Measurements from ENCODE around the gene GLDN.

Gene GLDN

DNA sequence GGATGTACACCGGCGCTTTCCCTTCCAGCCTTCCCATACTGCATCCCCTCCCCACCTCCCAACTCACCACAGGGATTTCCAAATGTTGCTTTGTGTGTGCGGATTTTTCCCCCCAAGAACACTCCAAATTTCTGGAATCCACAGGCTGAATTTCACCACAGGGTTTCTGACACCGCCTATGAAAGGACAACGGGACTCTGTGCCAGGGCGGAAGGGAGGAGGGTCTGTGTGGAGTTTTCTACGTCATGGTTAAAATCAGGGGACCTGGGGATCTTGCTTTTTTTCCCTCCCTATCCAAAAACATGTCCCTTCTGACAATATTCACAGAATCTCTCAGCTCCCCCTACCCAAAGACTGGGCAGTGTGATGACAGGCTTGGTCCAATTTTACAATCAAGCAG, 17.7 kb upstream of the GLDN start:
- no peak for FAIRE-seq

DNA sequence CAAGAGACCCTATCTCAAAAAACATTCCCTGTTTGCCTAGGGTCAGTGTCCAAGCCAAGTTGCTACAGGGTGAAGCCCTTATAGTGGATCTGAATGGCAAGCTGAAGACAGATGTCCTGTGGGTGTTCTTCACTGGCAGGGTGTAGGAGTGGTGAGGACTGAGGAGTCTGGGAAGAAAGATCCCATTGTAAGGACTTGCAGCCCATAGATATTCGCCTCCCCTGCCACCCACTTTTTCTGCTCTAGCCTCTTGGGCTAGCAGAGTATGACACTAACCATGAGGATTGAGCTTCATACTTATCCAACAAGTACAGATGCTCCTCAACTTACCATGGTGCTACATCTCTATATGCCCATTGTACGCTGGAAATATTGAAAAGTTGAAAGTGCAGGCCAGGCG, 16.3 kb upstream of the GLDN start:
- FAIRE-seq, result no peak

DNA sequence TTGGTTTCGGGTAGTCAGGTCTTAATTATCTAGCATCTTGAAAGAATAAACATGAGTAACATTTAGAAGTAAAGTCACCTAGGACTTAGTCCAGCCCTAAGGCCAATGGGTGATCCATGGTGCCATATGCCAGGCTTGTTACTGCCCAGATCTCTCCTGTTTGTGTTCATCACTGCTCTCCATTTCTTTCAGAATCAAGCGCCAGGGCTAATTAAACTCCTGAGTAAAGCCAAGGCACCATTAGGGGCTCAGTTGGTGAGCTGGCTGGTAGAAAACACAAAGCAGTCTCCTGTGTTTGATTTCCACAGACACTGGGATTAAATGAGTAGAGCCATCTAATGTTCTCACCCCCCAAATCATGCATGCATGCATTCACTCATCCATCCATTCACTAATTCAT, 14.4 kb upstream of the GLDN start:
- FAIRE-seq, result no peak

DNA sequence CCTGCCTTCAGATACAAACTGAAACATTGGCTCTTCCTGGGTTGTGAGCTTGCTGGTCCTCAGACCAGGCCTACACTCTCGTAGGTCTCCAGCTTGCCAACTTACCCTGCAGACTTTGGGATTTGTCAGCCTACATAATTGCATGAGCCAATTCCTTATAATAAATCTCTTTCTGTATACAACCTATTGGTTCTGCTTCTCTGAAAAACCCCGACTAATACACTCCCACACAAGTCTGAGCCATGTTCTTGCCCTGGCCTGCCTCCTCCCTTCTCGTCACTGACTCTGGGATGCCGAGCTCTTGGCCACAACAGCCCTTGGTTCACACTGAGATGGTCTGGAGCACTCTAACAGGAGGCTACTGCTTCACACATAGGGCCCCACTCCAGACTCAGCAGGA, 12.5 kb upstream of the GLDN start:
- no peak for FAIRE-seq

DNA sequence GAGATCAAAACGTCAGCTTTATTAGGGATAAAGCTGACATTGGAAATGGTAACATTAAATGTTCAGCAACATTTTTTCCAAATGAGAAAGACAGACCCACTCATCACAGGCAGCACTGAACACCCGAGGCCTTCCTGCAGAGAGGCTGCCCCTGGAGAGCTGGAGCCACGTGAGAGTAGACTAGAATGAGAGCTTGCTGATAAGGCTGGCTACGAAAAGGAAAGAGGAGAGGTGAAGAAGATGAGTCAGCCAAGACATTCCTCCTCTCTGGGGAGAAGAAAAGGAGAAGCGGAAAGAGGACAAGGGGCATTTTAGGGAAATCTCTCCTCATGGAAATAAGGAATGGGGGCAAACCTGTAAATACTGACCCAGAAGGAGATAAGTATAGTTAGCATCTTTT, 10.3 kb upstream of the GLDN start:
- no peak for FAIRE-seq

DNA sequence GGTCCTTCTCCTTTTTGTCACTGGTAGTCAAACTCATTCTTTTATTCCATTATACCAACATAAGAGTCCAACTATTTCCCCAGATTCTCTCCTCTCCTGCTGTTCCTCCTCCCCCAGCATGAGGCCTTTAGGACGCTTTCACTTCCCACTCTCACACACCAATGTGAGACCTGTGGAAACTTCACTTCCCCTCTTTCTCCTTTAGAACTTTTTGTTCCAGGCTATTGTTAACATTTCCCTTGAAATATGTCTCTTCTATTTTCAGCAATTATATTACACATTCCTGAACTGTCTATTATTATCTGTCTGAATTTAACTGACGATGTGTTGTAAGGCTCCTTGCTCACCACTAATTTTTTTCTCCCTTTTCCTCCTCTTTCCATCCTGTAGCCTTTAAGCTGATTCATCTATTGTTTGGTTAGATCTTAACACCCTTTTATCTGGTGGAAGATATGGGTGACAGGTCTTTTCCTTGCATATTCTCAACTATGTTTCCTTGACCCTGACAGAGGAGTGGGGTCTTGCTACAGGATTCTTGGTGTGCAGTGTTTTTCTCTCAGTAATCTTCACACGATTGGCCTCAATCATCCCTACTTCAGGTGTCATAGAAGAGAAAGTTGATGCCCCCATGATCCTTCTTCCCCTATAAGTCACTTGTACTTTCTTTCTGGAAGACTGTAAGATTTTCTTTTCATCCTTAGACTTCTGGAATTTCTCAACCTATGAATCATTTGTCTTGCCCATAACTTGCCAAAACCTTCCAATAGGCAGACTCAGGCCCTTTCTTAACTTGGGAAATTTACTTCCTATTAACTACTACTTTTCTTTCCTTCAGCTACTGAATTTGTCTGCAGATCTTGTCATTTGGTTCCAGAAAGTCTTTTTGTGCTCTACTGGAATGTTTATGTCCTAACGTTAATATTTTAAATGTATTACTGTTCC, 9.0 kb upstream of the GLDN start:
- FAIRE-seq, result no peak

DNA sequence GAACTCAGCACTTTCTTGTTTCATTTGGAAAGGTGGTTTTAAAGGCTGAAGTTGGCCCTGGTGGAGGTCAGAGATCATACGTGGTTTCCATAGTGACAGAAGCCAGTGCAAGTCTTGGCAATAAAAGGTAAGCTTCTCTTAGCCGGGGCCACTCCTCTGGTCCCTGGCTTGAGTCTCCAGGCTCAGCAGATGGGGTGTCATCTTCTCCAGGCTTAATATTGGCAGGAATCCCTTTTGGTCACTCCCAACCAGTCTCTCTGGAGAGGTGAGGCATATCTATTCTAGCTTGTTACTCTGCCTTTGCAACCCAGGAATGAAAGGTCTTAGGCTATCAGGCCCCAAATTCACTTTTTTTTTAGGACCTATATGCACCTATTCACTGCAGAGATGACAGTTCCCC, 7.9 kb upstream of the GLDN start:
- FAIRE-seq, result no peak

DNA sequence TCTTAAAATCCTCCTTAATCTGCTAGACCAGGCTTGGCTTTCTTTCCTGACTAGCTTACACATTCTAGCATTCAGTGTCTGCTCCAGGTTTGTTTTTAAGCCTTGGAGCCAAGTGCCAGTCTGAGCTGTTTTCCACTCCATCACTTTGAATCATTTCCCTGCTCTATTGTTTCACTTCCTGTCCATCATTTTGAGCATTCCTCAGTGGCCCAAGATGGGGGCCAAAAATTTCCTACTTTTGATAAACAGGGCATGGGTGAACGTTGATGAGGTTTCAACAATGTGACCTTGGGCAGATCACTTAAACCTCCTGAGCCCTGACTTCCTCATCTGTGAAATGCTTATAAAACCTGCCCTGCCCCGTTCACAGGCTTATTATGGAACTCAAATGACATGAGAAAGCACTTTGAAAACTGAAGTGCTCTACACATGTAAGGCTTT, 7.4 kb upstream of the GLDN start:
- no peak for FAIRE-seq

DNA sequence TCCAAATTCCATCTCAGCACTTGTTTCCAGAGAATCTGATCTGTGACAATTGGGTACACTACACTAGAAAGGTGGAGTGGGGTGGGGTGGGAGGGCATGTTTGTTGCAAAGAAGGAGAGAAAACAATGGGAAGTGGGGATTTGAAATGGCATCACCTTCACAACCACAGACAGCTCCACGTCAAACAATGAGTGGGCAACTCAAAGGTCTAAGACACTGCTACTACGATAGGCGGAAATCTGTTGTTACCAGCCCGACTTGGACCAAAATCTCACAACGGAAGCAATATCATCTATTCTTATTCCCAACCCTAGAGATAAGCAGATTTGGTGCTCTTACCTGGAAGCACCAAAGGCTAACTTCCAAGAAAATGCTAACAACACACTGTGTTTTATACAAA, 6.4 kb upstream of the GLDN start:
- FAIRE-seq, result no peak

DNA sequence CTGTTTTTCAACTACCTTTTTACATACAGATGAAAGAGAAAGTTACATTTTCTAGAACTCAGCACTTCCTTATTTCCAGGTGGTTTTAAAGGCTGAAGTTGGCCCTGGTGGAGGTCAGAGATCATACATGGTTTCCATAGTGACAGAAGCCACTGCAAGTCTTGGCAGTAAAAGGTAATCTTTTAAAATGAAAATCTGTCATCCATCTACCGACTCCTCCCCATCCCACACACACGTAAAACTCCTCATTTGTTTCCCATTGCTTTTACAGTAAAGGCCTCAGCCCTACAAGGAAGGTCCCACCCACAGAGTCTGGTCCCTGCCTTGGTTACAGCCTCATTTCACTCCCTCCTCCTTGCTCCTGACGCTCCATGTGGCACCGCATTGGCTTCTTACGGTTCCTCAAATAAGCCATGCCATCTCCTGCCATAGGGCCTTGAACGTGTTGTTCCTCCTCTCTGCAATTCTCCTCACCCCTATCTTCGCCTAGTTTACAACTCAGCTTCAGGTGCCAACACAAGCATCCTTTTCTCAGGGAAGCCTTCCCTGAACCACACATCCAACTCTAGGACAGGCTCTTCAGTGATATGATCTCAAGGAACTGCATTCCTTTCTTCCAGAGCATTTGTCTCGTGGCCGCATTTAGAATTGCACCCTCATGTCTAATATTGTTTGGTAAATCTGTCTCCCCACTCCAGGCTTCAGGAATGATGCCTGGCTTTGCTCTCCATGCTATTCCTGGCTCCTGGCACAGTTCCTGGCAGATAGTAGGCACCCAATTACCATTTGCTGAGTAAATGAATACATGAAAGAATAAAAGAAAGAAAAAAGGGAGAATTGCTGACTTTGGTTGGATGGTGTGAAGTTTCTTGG, 5.7 kb upstream of the GLDN start:
- no peak for FAIRE-seq

DNA sequence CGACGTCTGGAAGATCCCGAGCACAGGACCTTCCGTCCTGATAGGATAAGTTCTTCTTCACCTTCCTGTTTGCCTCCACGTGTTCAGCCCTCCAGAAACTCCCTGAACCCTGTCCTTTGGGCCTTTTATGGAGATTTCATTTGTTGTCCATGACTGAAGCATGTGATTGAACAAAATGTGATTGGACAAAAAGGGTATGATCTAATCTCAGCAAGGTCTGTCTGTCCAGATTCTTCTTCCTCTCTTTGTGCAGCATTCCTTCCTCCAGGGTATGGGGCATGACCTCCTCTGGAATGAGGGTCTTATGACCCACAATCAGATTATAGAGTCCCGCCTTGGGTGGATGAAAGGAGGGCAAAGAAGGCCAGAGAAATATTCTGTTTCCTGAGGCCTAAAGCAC, 3.0 kb upstream of the GLDN start, which contains the start of gene CYP19A1:
CYP19A1 (minus strand) TSS at position 101 of the 400 bp plus-strand sequence. CDS start 95,684 bp downstream, outside the sequence.
- FAIRE-seq, result no peak

DNA sequence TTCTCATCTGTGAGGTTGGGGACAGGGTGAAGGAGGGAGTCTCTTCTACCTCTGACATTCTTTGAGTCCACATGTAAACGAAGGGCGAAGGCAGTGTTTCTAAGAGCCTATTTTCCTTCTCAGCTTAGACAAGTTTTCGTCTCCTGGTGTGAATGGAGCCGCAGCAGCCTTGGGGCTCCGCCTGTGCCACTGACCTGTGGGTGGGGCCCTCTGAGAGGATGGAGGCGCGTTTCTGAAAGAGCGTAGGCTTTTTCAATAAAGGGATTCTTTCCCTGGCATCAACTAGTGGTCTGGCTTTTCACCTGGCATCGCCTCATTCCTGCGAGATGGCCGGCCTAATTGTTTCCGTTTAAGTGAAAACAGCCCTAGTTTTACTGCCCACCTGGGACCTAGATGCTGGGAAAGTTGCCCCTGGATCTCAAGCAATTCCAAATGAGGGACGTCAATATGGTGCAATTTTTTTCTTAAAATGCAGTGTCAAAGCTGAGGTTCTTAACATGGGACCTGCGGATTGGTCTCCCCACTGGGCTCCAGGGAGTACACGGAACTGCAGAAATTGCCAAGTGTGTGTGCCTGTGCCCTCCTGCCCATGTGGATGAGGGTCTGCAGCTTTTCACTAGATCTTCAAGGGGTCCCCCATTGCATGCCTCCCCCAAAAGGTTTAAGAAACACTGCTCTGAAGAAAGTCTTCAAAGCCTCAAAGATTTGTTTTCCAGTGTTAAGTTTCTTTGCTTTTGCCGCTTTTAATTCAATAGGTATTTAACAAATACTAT, 958 bp downstream of the GLDN start:
- FAIRE-seq, result no peak

DNA sequence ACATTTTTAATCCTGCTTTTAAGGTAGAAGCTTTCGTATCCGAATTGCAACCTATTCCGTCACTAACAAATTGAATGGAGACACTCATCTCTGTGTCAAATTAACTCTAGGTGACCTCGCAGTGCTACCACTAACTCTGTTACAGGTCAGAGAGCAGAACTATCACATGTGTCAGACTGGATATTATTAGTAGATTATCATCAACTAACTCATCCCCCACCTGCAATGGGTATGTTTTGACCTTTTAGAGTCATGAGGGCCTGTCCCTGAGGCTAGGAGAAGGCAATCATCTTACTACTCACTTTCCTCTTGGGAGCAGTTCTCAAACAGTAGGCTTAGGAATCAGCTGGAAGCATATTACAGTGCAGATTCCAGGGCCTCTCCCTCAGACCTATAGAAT, 2.0 kb downstream of the GLDN start:
- FAIRE-seq, result no peak

DNA sequence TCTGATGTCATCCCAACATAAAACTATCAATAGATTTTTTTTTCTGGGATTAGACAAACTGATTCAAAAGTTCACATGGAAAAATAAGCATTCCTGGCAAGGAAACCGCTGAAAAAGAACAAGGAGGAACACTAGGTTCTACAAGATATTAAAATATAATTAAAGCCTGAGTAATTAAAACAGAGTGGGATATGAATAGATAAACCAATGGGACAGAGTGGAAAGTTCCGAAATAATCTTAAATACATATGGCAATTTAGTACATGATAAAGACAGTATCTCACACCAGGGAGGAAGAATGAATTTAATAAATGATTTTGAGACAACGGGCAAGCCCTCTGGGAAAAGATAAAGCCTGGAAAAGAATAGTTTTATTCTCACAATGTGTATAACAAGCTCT, 4.7 kb downstream of the GLDN start:
- FAIRE-seq, result no peak

DNA sequence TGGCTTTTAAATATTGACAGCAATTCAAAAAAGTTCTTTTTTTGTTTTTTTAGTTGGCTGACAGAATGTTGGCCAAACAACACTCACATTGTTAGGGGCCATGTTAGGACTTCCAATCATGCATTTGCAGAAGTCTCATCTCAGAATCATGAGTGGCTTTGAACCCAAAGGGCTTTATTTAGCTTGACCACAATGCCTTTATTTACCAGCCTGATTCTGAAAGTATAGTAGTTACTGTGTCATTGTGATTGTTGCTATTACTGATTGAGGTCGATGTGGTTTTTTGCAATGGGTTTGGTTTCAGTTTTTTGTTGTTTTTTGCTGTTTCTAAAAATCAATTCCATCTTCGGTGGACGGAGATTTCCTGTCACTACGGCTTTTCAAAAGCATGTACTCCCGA, 7.2 kb downstream of the GLDN start:
- no peak for FAIRE-seq

DNA sequence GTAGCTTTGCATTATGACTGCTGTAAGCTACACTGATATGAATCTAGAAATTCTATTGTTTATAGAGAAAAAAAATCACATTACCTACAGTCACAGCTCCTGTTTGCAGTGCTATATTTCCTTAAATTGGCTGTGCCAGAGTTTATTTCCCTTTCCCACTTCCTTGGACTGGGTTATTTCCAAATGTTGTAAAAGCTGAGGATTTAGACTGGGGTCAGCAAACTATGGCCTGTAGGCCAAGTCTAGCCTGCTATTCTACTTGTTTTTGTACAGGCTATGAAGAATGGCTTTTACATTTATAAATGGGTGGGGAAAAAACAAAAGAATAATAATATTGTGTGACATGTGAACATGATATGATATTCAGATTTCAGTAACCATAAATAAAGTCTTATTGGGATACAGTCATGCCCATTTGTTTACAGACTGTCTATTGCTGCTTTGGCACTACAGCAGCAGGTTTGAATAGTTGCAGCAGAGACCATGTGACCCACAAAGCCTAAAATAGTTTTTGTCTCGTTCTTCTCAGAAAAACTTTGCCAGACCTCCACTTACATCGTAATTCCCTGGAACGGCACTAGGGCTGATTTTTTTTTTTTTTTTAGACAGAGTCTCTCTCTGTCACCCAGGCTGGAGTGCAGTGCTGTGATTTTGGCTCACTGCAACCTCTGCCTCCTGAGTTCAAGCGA, 7.8 kb downstream of the GLDN start:
- FAIRE-seq, result no peak

DNA sequence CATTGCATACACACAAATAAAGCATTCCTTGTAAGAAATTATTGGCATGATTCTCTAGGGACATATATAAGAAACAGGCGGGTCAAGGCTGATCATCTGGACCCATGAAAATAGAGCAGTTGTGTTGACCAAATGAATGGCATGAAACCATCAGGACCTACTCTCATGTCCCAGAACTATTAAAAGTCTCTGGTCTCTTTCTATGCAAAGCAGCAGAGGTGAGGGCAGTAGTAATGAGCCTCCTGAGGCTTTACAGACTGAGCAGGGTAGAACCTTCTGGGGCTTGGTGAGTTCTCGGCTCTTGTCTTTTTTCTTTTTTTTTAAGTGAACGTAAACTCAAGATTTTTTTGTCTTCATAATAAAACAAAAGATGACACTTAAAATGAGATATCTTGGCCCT, 9.3 kb downstream of the GLDN start:
- FAIRE-seq, result no peak

DNA sequence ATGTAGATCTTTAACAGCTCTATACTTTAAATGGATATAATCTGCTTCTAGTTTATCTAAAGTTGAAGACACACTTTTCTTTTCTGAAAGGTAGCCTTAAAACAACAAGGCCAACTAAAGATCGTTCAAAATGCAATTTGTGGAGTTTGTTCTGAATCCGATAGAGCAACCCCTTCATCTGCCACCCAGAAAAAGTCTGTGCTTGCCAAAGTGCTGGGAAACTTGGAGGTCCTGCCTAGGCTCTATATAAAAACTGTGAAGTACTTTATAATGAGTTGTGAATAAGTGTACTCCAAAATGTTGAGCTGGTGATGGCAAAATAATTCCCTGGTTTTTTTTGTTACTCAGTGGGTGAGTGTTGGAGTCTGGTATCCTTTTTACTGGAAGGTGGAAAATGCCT, 12.5 kb downstream of the GLDN start:
- FAIRE-seq, result no peak

DNA sequence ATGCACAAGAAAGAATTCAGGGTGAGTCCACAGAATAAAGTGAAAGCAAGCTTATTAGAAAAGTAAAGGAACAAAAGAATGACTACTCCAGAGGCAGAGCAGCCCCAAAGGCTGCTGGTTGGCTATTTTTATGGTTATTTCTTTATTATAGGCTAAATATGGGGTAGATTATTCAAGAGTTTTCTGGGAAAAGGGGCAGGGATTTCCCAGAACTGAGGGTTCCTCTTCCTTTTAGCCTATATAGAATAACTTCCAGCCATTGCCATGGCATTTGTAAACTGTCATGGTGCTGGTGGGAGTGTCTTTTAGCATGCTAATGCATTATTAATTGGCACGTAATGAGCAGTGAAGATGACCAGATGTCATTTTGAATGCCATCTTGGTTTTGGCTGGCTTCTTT, 13.6 kb downstream of the GLDN start:
- FAIRE-seq, result no peak

DNA sequence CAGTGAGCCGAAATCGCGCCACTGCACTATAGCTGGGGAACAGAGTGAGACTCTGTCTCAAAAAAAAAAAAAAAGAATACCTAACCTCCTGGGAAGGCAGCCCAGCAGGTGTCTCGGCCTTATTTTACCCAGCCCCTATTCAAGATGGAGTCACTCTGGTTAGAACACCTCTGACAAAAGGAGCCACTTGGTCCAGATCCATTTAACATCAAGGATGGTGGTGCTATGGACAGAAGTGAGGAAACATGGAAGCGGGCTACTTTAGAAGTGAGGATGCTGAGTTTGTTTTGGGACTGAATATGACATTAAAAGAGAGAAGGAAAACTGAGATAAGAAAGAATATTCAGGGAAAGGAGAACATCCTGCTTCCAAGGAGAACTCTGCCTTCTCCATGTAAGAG, 14.7 kb downstream of the GLDN start:
- FAIRE-seq, result no peak

DNA sequence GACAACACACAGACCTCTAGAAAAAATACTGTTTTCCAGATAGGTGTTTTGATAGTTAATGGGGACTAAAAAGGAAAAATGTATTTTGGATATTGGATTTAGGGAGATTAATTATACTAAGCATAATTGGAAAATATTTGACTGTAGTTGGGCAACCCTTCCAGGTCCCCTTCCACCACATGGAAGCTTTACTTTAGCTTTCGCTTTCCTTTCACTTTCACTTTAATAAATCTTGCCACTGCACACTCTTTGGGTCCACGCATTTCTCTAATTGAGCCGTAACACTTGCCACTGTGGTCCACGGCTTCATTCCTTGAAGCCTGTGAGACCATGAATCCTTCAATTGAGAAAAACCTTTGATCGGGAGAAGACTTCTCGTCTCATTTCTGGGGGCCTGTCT, 15.5 kb downstream of the GLDN start:
- FAIRE-seq, result no peak

DNA sequence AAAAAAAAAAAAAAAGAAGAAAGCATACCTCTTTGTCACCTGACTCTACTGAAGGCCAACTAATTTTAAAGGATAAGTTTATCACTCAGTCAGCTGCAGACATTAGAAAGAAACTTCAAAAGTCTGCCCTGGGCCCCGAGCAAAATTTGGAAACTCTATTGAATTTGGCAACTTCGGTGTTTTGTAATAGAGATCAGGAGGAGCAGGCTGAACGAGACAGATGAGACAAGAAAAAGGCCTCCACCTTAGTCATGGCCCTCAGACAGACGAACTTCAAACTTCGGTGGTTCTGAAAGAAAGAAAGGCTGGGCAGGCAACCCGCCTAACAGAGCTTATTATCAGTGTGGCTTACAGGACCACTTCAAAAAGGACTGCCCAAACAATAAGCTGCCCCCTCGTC, 18.5 kb downstream of the GLDN start:
- FAIRE-seq, result no peak

DNA sequence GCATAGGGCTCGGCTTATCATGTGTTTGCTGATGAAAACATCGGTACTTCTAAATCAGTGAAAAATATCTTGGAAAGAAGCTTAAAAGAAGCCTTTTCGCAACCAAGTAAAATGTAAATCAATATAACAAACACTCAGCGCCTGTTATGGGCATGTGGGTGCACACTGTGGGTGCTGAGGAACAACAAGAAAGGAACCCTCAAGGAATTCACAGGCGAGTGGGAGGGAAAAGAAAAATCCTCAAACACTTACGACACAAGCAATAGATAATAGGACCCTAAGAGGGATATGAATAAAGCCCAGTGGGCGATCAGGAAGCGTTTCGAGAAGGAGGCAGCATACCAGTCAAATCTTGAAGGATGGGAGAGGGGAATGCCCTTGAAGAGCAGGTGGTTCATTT, 21.9 kb downstream of the GLDN start:
- no peak for FAIRE-seq
